Immature natural killer cell (primary cell): ENCODE data around the gene PFKL. TPM values are rescaled to one million over a fixed set of nuclear protein-coding genes. Genes with fewer than 3 reads are reported as not detected.

ENCODE experiments used
- DNase-seq, 3 donors: peaks; one replicate each; pipeline ENCODE4 v3.0.0; 2022; ENCODE audit warnings: mixed read lengths in 1 of 3
- H3K27ac Mint-ChIP-seq, 6 donors: one replicate each; pipeline ENCODE4 v1.8.0; 2020; ENCODE audit warnings: mixed read lengths in 6 of 6, mild to moderate bottlenecking in 5 of 6, inconsistent platforms in 4 of 6, moderate library complexity in 3 of 6
- H3K27me3 Mint-ChIP-seq, 3 donors: one replicate each; pipeline ENCODE4 v1.8.0; 2020 to 2021; ENCODE audit warnings: low read depth in 3 of 3, mild to moderate bottlenecking in 3 of 3, mixed read lengths in 3 of 3, moderate library complexity in 3 of 3, inconsistent platforms in 1 of 3
- H3K36me3 Mint-ChIP-seq, 3 donors: one replicate each; pipeline ENCODE4 v1.8.0; 2020; ENCODE audit warnings: mixed read lengths in 3 of 3, inconsistent platforms in 2 of 3, mild to moderate bottlenecking in 2 of 3
- H3K4me1 Mint-ChIP-seq, 2 donors: one replicate each; pipeline ENCODE4 v1.8.0; 2020; ENCODE audit warnings: inconsistent platforms in 2 of 2, mild to moderate bottlenecking in 2 of 2, mixed read lengths in 2 of 2, moderate library complexity in 1 of 2
- H3K4me3 Mint-ChIP-seq, 5 donors: one replicate each; pipeline ENCODE4 v1.8.0; 2020; ENCODE audit warnings: mild to moderate bottlenecking in 5 of 5, mixed read lengths in 5 of 5, inconsistent platforms in 3 of 5, moderate library complexity in 3 of 5
- H3K9me3 Mint-ChIP-seq, 6 donors: one replicate each; pipeline ENCODE4 v1.8.0; 2020; ENCODE audit warnings: mild to moderate bottlenecking in 6 of 6, mixed read lengths in 6 of 6, inconsistent platforms in 4 of 6, moderate library complexity in 3 of 6
- polyA plus RNA-seq, 3 donors: library from polyadenylated mRNA; unstranded; fragments of 300-500 nt; fragmentation: Illumina TruSeq; gene quantifications; one replicate each; pipeline ENCODE4 v1.2.3, GENCODE V29; 2021

PFKL gene
- polyA plus RNA-seq, 3 donors from 2014 or later, result 57.9 to 88.8 (median 84.6) TPM

DNA sequence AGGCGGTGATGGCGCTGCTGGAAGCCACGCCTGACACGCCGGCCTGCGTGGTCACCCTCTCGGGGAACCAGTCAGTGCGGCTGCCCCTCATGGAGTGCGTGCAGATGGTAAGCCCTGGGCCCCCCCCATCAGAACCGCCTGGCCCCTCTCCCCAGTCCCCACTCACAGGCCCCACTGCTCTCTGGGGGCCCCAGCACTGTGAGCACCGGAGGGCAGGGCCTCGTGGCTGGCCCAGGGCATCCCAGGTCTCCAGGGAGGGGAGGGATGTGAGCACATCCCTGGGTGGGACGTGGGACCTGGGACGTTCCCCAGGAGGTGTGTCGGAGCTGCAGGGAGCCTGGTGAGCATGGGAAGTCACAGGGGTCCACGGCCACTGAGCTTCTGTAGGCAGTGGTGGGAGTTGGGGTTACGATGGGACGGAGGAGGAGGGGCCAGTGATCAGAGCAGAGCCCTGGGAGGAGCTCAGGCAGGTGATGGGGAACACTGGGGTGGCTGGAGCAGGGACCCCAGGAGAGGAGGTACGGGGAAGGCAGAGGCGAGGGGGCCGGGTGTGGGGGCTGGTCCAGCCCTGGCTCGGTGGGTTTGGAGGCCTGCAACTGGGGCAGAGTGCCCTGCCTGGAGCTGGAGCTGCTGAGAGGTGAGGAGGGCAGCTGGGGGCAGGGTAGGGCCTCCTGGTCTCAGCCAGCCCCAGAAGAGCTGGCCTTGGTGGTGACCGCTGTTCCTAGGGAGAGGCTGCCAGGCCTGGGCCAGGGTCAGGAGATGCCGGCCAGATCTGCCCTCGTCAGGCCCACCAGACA is 18.8 kb downstream of the PFKL start:
- Mint-ChIP-seq H3K4me1 (no peaks in the 10 kb centered on the region), H3K9me3 (no peaks in the 10 kb centered on the region), H3K27ac (no peak overlapping the region), H3K27me3 (peaks cover 0 to 4% (median 4%) of the 10 kb centered on the region in 3 donors), H3K36me3 (no peaks in the 10 kb centered on the region), H3K4me3 (no peak overlapping the region)
- no peak for DNase-seq

GRCh38 chr21:44319407-44320065 is 19.7 kb downstream of the PFKL start:
- no peaks in the 10 kb centered on the region for H3K9me3 Mint-ChIP-seq
- no peak for DNase-seq

GRCh38 chr21:44320847-44321246 is 21.0 kb downstream of the PFKL start:
- H3K27me3 Mint-ChIP-seq, result peaks cover 0 to 3% (median 3%) of the 10 kb centered on the region in 3 donors

More at GRCh38 chr21:44319407-44320065, 19.7 kb downstream of the PFKL start:
- Mint-ChIP-seq H3K27ac (peak overlapping the region in 1 of 6 donors; percentile 4), H3K27me3 (peaks cover 0 to 3% (median 3%) of the 10 kb centered on the region in 3 donors), H3K4me1 (no peaks in the 10 kb centered on the region), H3K4me3 (no peak overlapping the region), H3K36me3 (no peaks in the 10 kb centered on the region)

GRCh38 chr21:44321846-44322450 is 22.1 kb downstream of the PFKL start:
- no peak for DNase-seq
- Mint-ChIP-seq H3K4me1 (no peaks in the 10 kb centered on the region), H3K9me3 (no peaks in the 10 kb centered on the region), H3K36me3 (no peaks in the 10 kb centered on the region), H3K27me3 (peaks cover 0 to 3% (median 0%) of the 10 kb centered on the region in 3 donors), H3K27ac (no peak overlapping the region), H3K4me3 (no peak overlapping the region)

More at GRCh38 chr21:44320847-44321246, 21.0 kb downstream of the PFKL start:
- no peak for DNase-seq
- Mint-ChIP-seq H3K36me3 (no peaks in the 10 kb centered on the region), H3K9me3 (no peaks in the 10 kb centered on the region), H3K4me1 (no peaks in the 10 kb centered on the region), H3K4me3 (no peak overlapping the region), H3K27ac (no peak overlapping the region)

DNA sequence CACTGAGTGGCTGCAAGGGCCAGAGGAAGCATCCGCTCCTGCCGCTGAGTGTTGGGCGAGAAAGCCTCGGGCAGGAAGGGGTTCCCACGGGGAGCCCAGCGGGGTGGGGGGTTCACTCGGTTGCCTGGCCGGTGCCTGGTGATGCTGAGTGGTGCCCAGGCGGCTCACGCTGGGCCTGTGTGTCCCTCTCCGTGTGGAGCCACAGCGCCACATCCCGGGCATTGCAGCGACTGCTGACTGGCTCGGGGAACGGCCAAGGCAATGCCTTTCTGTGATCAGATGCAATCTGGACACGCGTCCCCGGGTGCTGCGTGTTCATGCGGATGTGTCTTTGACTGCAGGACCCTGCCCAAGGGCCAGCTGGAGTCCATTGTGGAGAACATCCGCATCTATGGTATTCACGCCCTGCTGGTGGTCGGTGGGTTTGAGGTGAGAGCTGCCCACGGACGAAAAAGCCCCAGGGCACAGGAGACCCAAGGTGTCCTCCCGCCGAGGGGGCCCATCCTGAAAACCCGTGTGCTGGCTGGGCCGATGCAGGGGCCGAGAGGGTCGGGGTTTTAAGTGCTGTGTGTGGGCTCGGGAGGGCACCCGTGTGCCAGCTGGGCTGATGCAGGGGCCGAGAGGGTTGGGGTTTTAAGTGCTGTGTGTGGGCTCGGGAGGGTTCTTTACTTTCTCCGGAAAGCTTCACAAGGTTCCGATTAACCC is 22.9 kb downstream of the PFKL start:
- peaks cover 0 to 3% (median 0%) of the 10 kb centered on the region in 3 donors for H3K27me3 Mint-ChIP-seq
- DNase-seq, result no peak
- H3K9me3 Mint-ChIP-seq, result no peaks in the 10 kb centered on the region
- no peaks in the 10 kb centered on the region for H3K36me3 Mint-ChIP-seq
- H3K27ac Mint-ChIP-seq, result no peak overlapping the region
- no peaks in the 10 kb centered on the region for H3K4me1 Mint-ChIP-seq
- no peak overlapping the region for H3K4me3 Mint-ChIP-seq

DNA sequence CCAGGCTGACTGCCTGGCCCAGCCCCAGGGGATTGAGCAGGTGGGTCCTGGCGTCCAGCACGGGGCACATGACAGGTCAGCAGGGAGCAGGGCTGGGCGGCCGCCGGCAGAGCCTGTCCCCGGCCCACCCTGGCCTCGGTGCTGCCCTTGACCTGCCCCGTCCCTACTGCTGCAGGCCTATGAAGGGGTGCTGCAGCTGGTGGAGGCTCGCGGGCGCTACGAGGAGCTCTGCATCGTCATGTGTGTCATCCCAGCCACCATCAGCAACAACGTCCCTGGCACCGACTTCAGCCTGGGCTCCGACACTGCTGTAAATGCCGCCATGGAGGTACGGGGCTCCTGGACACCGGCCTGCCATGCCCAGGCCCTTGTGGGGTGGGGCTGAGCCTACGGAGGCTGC is 23.7 kb downstream of the PFKL start:
- no peaks in the 10 kb centered on the region for H3K9me3 Mint-ChIP-seq
- no peak overlapping the region for H3K27ac Mint-ChIP-seq
- no peak overlapping the region for H3K4me3 Mint-ChIP-seq
- DNase-seq, result no peak
- no peaks in the 10 kb centered on the region for H3K36me3 Mint-ChIP-seq
- peaks cover 0 to 1% (median 0%) of the 10 kb centered on the region in 3 donors for H3K27me3 Mint-ChIP-seq
- H3K4me1 Mint-ChIP-seq, result no peaks in the 10 kb centered on the region

DNA sequence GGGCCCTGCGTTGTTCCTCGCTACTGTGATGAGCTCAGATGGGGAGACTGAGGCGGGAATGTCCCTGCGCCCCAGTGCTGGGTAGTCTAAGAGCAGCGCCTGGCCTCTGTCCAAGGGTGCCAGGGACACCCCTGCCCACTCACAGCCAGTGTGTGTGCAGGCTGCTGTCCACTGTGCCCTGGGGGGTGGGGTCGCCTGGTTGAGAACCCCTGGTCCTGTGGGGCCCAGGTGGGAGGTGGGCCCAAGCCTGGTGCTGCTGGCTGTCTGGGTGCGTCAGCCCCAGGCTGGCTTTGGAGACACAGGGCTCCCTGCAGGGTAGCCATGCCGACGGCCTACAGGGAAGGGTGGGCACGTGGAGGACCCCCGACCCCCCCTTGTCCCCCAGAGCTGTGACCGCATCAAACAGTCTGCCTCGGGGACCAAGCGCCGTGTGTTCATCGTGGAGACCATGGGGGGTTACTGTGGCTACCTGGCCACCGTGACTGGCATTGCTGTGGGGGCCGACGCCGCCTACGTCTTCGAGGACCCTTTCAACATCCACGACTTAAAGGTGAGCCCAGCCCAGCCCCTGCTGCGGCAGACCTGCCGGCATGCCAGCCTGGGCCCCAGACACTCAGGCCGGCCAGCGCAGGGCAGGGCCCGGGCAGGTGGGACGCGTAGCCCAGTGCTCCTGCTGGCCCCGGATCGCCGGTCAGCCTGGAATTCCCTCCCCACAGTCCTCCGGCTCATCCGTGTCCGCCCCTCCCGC is 24.4 kb downstream of the PFKL start:
- Mint-ChIP-seq H3K9me3 (no peaks in the 10 kb centered on the region), H3K27me3 (peaks cover 0 to 1% (median 0%) of the 10 kb centered on the region in 3 donors), H3K36me3 (no peaks in the 10 kb centered on the region), H3K4me3 (no peak overlapping the region), H3K4me1 (no peaks in the 10 kb centered on the region), H3K27ac (no peak overlapping the region)
- no peak for DNase-seq

- Mint-ChIP-seq H3K4me3 (no peak overlapping the region), H3K4me1 (no peaks in the 10 kb centered on the region), H3K27me3 (peaks cover 0 to 4% (median 0%) of the 10 kb centered on the region in 3 donors), H3K27ac (no peak overlapping the region), H3K36me3 (no peaks in the 10 kb centered on the region), H3K9me3 (no peaks in the 10 kb centered on the region)
- no peak for DNase-seq
Observed at GRCh38 chr21:44324854-44325107, 24.9 kb downstream of the PFKL start.

GRCh38 chr21:44325386-44326271 is 25.8 kb downstream of the PFKL start:
- no peak overlapping the region for H3K4me3 Mint-ChIP-seq
- H3K9me3 Mint-ChIP-seq, result no peaks in the 10 kb centered on the region
- H3K27me3 Mint-ChIP-seq, result peaks cover 0 to 5% (median 0%) of the 10 kb centered on the region in 3 donors

GRCh38 chr21:44326272-44326647 is 26.4 kb downstream of the PFKL start:
- peaks cover 0 to 5% (median 0%) of the 10 kb centered on the region in 3 donors for H3K27me3 Mint-ChIP-seq
- no peak overlapping the region for H3K4me3 Mint-ChIP-seq
- no peak overlapping the region for H3K27ac Mint-ChIP-seq
- no peaks in the 10 kb centered on the region for H3K9me3 Mint-ChIP-seq
- H3K4me1 Mint-ChIP-seq, result no peaks in the 10 kb centered on the region
- H3K36me3 Mint-ChIP-seq, result no peaks in the 10 kb centered on the region
- DNase-seq, result no peak

More at GRCh38 chr21:44325386-44326271, 25.8 kb downstream of the PFKL start:
- Mint-ChIP-seq H3K4me1 (no peaks in the 10 kb centered on the region), H3K27ac (no peak overlapping the region), H3K36me3 (no peaks in the 10 kb centered on the region)
- DNase-seq, result no peak

DNA sequence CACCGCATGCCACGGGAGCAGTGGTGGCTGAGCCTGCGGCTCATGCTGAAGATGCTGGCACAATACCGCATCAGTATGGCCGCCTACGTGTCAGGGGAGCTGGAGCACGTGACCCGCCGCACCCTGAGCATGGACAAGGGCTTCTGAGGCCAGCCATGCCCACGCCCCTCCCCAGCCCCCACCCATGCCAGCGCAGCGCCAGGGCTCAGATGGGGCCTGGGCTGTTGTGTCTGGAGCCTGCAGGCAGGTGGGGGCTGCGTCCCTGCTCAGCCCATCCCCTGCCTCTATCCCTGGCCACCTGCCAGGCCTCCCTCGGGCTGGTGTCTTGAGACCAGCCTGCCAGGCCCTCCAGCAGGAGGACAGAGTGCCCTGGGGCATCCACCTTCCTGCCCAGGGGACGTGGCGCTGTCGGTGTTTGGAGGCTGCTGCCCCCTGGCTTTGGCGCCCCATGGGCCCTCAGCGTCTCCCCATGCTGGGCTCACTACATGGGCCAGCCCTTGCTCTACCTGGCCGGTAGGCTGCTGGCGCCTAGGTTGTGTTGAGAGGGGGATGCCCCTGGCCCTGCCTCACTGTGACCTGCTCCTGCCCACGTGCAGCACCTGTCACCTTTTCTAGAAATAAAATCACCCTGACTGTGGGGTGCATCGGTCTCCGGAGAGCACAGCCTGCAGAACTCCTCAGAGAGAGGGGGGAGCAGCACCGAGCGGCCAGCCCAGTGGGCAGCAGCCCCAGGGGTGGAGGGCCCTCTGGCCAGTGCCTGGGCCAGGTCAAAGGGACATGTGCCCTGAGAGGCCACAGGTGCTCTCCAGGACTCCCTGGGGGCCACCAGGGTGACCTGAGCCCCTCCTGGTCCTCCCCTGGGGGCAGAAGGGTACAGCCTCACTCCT is 27.1 kb downstream of the PFKL start:
- Mint-ChIP-seq H3K4me1 (no peaks in the 10 kb centered on the region), H3K36me3 (no peaks in the 10 kb centered on the region), H3K27ac (no peak overlapping the region), H3K4me3 (no peak overlapping the region), H3K27me3 (peaks cover 0 to 5% (median 0%) of the 10 kb centered on the region in 3 donors), H3K9me3 (no peaks in the 10 kb centered on the region)
- DNase-seq, result no peak

GRCh38 chr21:44327603-44327974 is 27.7 kb downstream of the PFKL start:
- no peaks in the 10 kb centered on the region for H3K4me1 Mint-ChIP-seq
- no peaks in the 10 kb centered on the region for H3K9me3 Mint-ChIP-seq
- H3K4me3 Mint-ChIP-seq, result no peak overlapping the region
- peaks cover 0 to 5% (median 0%) of the 10 kb centered on the region in 3 donors for H3K27me3 Mint-ChIP-seq
- H3K36me3 Mint-ChIP-seq, result no peaks in the 10 kb centered on the region
- no peak overlapping the region for H3K27ac Mint-ChIP-seq
- DNase-seq, result no peak
